OCI-LY3 (cell line): ENCODE results near the gene TBCCD1.

Source experiments
- EZH2phosphoT487 ChIP-seq: fragments of 200-600 bp; shearing (Covaris generic); IDR thresholded peaks from 2 replicates; pipeline ENCODE4 v1.6.1; 2018; ENCODE audit warnings: antibody characterized with exemption, mixed run types, low read depth
- TF ChIP-seq, protein P1 (sequence below): fragments of 200-600, 300-600 bp; sonication (generic); IDR thresholded peaks from 2 replicates; pipeline ENCODE4 v1.5.1; 2014; ENCODE audit warnings: antibody characterized with exemption, low read length, low read depth

DNA sequence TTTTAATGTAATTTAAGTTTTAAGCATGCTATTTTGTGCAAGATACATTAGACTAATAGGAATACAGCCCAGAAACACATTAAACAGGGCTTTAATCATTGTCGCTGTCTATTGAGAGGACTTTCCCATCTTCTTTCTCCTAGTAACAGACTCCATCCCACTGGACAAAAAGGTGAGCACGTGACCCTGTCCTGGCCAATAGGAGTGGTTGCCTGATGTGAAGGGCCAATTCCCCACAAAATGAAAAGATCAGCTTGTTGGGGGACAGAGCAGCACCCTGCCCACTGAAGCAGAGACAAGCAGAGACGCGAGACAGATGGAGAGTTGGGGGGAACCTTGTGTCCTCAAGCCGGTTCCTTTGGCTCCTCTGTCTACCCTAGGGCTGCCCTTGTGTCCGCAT is 44.1 kb downstream of the TBCCD1 start:
- TF ChIP-seq, protein P1, sequence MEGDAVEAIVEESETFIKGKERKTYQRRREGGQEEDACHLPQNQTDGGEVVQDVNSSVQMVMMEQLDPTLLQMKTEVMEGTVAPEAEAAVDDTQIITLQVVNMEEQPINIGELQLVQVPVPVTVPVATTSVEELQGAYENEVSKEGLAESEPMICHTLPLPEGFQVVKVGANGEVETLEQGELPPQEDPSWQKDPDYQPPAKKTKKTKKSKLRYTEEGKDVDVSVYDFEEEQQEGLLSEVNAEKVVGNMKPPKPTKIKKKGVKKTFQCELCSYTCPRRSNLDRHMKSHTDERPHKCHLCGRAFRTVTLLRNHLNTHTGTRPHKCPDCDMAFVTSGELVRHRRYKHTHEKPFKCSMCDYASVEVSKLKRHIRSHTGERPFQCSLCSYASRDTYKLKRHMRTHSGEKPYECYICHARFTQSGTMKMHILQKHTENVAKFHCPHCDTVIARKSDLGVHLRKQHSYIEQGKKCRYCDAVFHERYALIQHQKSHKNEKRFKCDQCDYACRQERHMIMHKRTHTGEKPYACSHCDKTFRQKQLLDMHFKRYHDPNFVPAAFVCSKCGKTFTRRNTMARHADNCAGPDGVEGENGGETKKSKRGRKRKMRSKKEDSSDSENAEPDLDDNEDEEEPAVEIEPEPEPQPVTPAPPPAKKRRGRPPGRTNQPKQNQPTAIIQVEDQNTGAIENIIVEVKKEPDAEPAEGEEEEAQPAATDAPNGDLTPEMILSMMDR = no peak
- no peak for TF ChIP-seq EZH2phosphoT487
